Type B pancreatic cell (in vitro differentiated cells): ENCODE data around the gene DAB2IP. TPM values are rescaled to one million over a fixed set of nuclear protein-coding genes. Genes with fewer than 3 reads are reported as not detected.

Experiments
- DNase-seq: peaks from one replicate; pipeline ENCODE4 v3.0.0; 2021; ENCODE audit warnings: mixed read lengths; ENCODE audit not compliant: unreplicated experiment; ENCODE audit errors: extremely low spot score
- H3K27ac Mint-ChIP-seq: 2 replicates; pipeline ENCODE4 v1.8.0; 2021; ENCODE audit warnings: mild to moderate bottlenecking, mixed read lengths
- H3K27me3 Mint-ChIP-seq: 2 replicates; pipeline ENCODE4 v1.8.0; 2021; ENCODE audit warnings: mixed read lengths
- H3K36me3 Mint-ChIP-seq: 2 replicates; pipeline ENCODE4 v1.8.0; 2021; ENCODE audit warnings: mixed read lengths
- H3K4me1 Mint-ChIP-seq: one replicate; pipeline ENCODE4 v1.8.0; 2021; ENCODE audit warnings: mixed read lengths; ENCODE audit not compliant: unreplicated experiment
- H3K4me3 Mint-ChIP-seq: 2 replicates; pipeline ENCODE4 v1.8.0; 2021; ENCODE audit warnings: mild to moderate bottlenecking, mixed read lengths
- H3K9me3 Mint-ChIP-seq: 2 replicates; pipeline ENCODE4 v1.8.0; 2021; ENCODE audit warnings: mixed read lengths
- total RNA-seq: library from RNA; stranded (reverse); gene quantifications from 2 replicates; pipeline ENCODE4 v1.2.1, GENCODE V29; 2021; ENCODE audit warnings: low replicate concordance
- TF ChIP-seq, protein P1 (sequence below): fragments of 200-600 bp; sonication (generic); conservative IDR thresholded peaks from 2 replicates; pipeline ENCODE4 v1.5.0; 2021; ENCODE audit warnings: antibody characterized with exemption, mild to moderate bottlenecking

DAB2IP gene
- total RNA-seq, 1 donor from 2014 or later = 57.2 TPM

DNA sequence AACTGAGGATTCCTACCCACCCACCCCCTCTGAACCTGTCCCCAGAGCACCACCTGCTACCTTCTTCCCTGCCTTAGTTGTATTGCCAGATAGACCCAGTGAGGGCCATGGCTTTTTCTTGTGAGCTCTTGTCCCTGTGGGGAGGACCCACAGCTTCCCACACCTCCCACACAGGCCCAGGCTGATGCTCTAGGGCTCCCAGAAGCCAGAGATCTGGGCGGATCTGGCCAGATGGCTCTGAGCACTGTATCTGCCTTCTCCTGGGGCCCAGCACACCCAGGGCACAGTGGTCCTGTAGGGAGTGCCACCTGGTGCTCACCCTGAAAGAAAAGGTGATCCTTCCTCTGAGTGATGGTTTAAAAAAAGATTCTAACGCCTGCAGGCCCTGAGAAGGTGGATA, 131.7 kb downstream of the DAB2IP start:
- Mint-ChIP-seq H3K4me3 (no peak overlapping the region), H3K27me3 (no peaks in the 10 kb centered on the region), H3K27ac (no peak overlapping the region), H3K36me3 (peaks cover 15% of the 10 kb centered on the region), H3K4me1 (peaks cover 20% of the 10 kb centered on the region), H3K9me3 (no peaks in the 10 kb centered on the region)
- TF ChIP-seq, protein P1, sequence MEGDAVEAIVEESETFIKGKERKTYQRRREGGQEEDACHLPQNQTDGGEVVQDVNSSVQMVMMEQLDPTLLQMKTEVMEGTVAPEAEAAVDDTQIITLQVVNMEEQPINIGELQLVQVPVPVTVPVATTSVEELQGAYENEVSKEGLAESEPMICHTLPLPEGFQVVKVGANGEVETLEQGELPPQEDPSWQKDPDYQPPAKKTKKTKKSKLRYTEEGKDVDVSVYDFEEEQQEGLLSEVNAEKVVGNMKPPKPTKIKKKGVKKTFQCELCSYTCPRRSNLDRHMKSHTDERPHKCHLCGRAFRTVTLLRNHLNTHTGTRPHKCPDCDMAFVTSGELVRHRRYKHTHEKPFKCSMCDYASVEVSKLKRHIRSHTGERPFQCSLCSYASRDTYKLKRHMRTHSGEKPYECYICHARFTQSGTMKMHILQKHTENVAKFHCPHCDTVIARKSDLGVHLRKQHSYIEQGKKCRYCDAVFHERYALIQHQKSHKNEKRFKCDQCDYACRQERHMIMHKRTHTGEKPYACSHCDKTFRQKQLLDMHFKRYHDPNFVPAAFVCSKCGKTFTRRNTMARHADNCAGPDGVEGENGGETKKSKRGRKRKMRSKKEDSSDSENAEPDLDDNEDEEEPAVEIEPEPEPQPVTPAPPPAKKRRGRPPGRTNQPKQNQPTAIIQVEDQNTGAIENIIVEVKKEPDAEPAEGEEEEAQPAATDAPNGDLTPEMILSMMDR = no peak
- no peak for DNase-seq

DNA sequence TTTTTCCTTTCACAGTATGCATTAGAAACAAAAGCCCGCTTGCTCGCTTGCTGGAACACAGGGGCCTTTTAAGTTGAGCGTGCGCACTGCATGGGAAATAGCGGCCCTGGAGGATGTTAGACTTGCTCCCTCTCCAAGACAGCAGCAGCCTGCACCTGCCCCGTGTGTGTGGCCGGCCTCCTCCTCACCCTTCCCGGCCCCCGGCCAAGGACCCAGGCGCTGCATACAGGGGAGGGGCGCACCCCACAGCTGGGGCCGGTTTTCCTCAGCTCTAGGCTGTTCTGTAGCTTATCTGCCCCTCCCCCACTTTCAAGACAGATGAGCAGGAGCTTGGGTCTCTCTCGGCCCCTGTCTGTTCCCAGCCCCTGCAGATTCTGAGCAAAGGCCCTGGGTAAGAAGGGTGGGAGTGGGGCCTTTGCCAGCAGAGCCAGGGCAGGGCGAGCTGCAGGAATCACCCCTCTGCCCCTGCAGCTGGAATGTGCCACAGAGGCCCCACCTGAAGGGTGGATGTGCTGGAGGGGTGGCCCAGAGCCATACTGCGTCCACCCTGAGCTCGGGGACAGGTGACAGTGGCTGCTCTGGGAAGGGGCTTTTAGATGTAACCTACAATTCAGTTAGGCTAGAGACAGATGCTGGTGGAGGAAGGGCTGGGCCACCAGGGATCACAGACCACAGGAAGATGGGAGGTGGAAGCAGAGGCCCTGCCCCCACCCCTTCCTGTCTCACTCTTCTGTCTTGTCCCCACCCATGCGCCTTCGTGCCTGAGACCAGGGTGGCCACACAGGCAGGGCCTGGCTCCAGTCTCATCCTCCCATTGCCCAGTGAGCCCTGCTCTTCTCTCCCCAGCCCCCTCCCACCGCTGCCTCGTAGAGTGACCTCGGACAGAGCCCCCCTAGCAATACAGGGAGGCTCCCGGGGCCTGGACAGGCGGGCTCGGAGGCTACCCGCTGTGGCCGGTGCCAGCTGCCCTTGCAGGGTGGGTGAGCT, 132.4 kb downstream of the DAB2IP start:
- no peaks in the 10 kb centered on the region for H3K9me3 Mint-ChIP-seq
- no peak overlapping the region for H3K4me3 Mint-ChIP-seq
- H3K27me3 Mint-ChIP-seq = no peaks in the 10 kb centered on the region
- H3K27ac Mint-ChIP-seq = no peak overlapping the region
- H3K4me1 Mint-ChIP-seq = peaks cover 20% of the 10 kb centered on the region
- DNase-seq = peak; percentile 64
- TF ChIP-seq, protein P1 = no peak
- peaks cover 9% of the 10 kb centered on the region for H3K36me3 Mint-ChIP-seq

DNA sequence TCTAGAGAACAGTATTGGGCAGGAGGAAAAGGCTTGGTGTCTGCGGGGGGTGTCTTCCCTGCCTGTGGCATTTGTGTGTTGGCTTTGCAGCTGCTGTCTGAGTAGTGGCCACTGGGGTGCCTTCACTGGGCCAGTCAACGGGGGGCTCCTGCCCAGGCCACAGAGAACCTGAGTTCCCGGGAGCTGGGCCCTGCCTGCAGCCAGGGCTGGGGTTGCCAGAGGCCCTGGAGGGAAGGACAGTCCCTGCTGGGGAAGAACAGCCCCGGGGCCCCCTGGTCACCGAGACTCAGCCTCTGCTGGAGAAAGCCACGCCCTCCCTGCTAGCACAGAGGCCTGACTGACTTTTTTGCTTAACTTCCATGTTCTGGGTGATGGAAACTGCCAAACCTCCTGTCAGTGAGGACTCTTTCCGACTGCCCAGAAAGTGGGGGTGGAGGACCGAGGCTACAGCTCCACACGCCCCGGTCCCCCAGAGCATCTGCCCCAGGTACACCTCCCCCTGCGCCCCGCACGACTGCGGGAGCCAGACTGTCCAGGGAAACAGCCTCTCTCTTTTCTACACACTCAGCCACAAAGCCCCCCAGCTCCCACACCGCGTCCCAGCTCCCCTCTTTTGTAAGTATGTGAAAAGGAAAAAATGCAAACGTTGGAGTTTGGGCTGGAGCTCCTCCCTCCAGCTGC, 133.4 kb downstream of the DAB2IP start:
- H3K9me3 Mint-ChIP-seq = no peaks in the 10 kb centered on the region
- peak; percentile 64 for DNase-seq
- peaks cover 11% of the 10 kb centered on the region for H3K4me1 Mint-ChIP-seq
- H3K27me3 Mint-ChIP-seq = no peaks in the 10 kb centered on the region
- TF ChIP-seq, protein P1 = peak; percentile 52
- peak overlapping the region; percentile 58 for H3K27ac Mint-ChIP-seq
- H3K4me3 Mint-ChIP-seq = no peak overlapping the region
- H3K36me3 Mint-ChIP-seq = peaks cover 3% of the 10 kb centered on the region

DNA sequence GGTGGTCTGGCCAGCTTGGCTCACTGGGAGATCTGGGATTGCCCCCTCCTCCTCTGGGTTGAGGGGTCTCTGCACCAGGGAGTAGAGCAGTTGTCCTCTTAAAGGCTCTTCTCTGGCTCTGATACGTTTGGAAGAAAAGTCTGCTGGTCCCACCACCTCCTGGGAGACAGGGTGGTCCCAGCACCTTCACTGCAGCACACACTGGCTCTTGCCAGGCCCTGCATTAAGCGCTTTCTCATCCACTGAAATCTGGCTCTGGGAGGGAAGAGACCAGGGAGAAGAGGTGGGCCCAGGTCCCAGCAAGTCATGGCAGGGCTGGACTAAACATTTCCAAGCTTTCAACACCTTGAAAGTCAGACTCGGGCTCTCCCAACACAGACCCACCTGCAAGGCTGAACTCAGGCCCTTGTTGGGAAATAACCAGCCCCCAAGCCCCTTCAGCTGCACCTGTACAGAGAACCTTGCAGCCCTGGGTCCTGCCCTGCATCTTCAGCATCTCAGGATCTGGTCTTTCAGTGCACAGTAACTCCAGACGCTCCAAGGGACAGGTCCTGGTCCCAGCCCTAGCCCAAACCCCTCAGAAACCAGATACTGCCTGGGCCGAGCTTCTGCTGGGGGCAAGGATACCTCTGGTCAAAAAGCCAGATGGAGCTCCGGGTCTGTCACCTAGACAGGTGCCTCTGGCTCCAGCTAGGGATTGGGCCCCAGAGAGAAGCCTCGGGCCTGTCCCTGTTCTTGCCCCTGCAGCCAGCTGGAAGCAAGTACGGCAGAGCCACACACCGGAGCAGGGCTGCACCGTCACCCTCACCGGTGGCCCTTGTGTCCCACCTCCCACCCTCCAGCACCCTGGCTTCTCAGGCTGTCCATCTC, 134.5 kb downstream of the DAB2IP start:
- Mint-ChIP-seq H3K9me3 (no peaks in the 10 kb centered on the region), H3K27ac (no peak overlapping the region)
- DNase-seq = peak; percentile 58

DNA sequence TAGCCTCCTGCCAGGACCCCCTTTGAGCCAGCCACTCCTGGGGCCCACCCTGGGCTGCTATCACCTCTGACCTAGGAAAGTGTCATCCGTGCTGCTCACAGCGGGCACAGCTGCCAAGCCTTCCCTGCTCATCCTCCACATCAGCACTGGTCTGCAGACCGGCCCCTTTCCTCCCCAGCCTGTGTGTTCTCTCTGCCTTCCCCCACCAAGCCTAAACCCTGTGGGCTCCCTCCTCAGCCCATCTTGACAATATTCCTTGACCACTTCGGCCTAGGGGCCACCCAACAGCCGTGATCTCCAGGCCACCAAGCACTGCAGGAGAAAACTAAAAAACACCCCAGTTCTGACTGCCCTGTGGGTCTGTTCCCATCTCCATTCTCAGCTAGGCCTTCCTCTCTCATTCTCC, 135.1 kb downstream of the DAB2IP start:
- peak; percentile 54 for DNase-seq
- H3K36me3 Mint-ChIP-seq = no peaks in the 10 kb centered on the region
- H3K4me1 Mint-ChIP-seq = peaks cover 10% of the 10 kb centered on the region
- H3K9me3 Mint-ChIP-seq = peaks cover under 1% of the 10 kb centered on the region
- no peak overlapping the region for H3K27ac Mint-ChIP-seq
- no peak overlapping the region for H3K4me3 Mint-ChIP-seq
- peaks cover 6% of the 10 kb centered on the region for H3K27me3 Mint-ChIP-seq
- TF ChIP-seq, protein P1 = no peak

More for the DNA sequence above, 134.5 kb downstream of the DAB2IP start:
- TF ChIP-seq, protein P1 = no peak
- Mint-ChIP-seq H3K4me1 (peaks cover 10% of the 10 kb centered on the region), H3K4me3 (no peak overlapping the region), H3K27me3 (peaks cover under 1% of the 10 kb centered on the region), H3K36me3 (no peaks in the 10 kb centered on the region)
